NCI-H1105 treated with DMSO at 0.1 percent for 48 hours (cell line): ENCODE results near the gene TNFRSF19.
"Not testable (repeated sequence)": the region's sequence is repeated elsewhere in the genome, so short reads cannot be mapped to it uniquely, and the experiment has no call there.

ENCODE experiments used
- DNase-seq: peaks from one replicate; lab custom pipeline; 2025; lab: John Stamatoyannopoulos, UW

The TNFRSF19 gene, protein sequence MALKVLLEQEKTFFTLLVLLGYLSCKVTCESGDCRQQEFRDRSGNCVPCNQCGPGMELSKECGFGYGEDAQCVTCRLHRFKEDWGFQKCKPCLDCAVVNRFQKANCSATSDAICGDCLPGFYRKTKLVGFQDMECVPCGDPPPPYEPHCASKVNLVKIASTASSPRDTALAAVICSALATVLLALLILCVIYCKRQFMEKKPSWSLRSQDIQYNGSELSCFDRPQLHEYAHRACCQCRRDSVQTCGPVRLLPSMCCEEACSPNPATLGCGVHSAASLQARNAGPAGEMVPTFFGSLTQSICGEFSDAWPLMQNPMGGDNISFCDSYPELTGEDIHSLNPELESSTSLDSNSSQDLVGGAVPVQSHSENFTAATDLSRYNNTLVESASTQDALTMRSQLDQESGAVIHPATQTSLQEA

DNA sequence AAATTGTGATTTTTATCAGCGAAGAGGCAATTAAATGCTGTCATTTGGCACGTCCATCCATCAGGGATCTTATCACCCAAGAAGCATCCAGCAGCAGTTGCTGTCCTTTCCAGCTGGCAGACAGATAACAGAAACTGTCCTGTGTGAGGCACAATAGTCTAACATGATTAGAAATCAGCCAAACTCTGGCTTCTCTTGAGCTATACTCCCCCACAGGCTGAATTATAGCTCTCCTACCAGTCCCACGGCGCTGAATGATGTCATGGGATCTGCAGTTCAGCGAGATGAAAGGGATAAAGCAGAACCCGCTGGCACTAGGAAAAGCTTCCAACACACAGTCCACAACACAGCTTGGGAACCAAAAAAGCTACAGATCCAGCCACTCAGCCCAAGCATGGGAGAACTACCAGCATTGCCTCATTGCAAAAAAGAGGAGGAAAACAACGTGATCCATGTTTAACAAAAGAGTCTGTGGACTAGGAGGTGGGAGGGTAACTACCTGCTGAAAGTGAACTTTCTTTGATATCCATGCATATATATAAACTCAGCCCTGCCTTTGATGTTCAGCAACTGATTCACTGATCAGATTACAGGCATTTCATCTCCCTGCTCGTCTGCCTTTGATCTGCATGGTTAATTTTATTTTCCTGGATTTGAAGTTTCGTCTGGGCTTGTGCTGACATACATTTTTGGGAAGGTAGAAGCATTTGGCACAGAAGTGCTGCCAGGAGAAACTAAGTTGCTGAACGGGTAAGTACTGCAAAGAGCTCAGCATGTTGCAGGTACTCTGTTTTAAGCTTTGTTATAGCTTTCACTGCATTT lies at the start of gene TNFRSF19:
TSS of gene TNFRSF19 (plus strand) at position 314 of the 822 bp plus-strand sequence. CDS start 19,772 bp downstream, outside the sequence.
- peak; percentile 45 for DNase-seq

DNA sequence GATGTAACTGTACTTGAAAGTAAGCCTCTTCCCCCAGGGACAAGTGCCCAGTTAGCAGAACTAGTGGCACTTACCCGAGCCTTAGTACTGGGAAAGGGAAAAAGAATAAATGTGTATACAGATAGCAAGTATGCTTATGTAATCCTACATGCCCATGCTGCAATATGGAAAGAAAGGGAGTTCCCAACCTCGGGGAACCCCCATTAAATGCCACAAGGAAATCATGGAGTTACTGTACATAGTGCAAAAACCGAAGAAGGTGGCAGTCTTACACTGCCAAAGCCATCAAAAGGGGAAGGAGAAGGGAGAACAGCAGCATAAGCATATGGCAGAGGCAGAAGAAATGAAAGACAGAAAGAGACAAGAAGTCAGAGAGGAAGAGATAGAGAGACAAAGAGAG lies 40.3 kb upstream of the TNFRSF19 start:
- not testable (repeated sequence) for DNase-seq

DNA sequence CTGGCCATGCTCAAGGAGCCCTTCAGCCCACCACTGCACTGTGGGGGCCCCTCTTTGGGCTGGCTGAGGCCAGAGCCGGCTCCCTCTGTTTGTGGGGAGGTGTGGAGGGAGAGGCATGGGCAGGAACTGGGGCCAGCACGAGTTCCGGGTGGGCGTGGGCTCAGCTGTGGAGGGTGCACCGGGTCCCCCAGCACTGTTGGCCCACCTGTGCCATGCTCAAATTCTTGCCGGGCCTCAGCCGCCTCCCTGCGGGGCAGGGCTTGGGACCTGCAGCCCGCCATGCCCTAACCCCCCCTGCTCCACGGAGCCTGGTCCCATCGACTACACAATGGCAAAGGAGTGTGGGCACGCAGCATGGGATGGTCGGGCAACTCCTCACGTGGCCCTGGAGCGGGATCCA lies 38.8 kb upstream of the TNFRSF19 start:
- no peak for DNase-seq

DNA sequence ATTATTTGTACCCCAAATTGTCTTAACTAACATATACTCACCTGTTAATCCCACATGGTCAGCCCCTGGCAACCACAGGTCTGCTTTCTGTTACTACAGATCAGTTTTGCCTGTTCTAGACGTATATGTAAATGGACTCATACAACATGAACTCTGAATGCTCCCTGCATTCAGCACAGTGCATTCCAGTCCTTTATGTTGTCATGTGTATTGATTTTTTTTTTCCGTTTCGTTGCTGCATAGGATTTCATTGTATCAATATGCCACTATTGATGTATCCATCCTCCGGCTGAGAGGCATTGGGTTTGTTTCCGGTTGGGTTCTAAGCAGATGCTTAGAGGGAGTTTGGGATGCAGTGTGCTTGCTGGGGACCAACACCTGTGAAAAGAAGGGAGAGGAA lies 36.1 kb upstream of the TNFRSF19 start:
- DNase-seq, result no peak

DNA sequence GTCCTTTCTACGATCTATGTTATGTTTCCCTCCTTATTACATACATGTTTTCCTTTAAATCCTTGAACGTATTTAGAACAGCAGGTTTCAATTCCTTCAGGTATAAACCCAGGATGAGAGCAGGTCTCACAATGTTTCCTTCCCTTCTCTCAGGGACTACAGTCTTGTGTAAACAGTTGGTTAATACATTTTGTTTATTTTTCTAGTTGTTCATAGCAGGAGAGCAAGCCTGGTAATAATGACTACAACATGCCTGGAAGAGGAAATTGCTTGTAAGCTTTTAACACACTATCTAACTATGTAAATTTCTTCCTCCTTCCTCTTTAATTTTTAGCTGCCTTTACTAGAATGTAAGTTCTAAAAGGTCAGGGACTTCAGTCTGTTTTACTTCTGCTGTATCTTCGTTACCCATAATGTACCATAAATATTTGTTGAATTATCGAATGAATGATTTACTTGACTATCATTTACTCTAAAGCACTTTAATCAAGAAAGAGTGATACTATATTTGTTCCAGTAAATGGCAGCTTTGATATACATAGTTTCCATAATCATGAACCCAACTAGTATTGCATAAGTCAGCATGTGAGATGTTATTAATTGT lies 28.9 kb upstream of the TNFRSF19 start:
- no peak for DNase-seq

DNA sequence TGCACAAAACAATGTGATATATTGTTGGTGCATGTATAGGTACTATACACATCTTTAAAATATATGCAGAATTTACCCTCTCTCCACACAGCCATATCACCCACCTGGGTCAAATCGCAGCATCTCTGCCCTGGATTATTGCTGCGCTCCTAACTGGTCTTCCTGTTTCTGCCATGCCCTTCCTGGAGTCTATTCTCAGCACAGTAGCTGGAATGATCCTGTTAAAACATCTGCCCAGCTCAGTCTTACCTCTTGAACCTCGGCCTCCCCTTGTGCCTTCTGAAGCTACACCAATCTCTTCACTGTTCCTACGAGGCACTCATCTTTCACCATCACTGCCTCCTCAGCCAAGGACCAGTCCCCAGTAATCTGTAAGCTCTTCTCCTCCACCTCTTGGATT lies 25.5 kb upstream of the TNFRSF19 start:
- no peak for DNase-seq

DNA sequence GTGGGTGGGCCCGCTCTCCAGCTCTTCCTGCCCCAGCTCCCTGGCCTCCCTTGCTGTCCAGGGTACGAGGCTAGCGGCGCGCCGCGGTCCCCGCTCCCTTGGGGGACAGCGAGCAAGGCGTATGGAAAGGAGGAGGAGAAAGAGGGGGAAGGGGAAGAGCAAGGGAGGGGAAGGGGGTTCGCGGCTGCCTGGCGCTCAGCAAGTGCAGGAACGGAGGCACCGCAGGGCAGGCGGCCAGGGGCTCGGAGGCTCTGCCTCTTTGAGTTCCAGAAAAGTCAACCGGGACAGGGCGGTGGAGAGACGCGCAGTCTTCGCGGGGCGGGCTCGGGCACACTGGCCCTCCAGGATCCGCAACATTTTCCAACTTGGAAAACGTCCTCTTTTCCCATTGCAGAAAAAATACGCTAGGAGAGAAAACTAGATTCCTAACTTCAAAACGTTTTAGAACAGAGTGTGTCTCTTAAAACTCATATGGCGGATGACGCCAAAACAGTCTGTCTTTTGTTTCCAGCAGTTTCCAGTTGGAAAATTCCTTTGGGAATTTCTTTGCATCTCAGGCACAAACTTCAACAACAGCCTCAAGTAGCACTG lies 23.1 kb upstream of the TNFRSF19 start:
- DNase-seq, result no peak

DNA sequence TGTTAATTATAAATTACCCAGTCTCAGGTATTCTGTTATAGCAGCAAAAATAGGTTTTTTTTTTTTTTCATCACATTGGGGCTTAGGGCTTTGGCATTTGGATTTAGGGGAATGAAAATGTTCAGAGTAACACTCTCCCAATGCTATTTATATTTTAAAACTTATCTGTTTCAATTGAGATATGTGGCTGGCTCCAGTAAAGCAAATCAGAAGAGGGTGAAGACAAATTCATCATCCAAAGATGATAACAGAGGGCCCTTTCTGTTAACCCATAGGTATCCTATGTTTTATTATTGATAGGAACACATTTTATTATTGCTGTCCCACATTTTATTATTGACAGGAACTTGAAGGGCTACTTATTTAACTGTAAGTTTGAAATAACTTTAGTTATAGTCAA lies 20.5 kb upstream of the TNFRSF19 start:
- DNase-seq, result no peak

DNA sequence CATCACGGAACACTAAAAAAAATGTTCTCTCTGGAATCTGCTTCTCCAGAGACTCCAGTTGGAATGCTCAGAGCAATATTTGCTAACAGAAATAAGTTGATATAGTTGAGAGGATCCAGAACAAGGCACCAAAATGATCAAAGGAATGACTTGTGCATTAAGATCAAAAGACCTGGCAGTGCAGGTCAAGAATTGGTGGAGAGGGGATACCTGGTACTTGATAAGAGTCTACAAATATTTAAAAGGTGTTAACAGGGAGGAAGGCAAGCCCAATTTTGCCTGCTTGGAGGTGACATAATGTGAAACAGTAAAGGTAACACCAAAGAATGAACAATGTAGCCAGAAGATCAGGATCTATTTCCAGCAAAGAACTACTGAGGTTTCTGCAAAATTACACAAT lies 20.0 kb upstream of the TNFRSF19 start:
- DNase-seq, result no peak

DNA sequence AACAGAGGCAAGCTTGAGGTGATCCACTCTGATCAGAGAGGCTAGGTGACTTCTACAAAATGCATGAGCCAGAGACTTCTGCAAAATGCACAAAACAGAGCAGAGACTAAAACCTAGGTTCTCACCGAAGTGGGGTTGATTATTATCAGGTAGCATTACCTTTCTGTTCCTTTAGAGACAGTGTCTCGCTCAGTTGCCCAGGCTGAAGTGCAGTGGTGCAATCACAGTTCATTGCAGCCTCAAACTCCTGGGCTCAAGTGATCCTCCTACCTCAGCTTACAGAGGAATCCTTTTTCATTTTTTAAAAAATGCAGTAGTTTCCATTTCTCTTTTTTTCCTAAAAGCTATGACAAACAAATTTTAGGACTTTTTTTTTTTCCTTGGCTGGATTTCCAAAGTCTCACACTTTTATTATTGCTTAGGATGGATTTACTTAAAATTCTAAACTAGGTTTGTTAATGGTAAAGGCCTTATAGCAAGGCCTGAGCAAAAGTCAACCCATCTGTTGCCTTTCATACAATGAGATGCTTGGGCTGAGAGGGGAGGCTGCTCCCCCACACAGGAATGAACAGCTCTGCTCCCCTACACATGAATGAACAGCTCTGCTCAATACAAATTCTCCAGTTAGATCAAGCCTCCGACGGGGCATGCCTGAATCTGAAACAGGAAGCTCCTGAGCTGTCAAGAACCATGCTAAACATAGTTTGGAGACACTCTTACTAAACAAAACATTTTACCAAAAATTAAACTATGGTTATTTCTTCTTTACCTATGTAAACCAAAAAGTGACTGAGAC lies 18.8 kb upstream of the TNFRSF19 start:
- DNase-seq, result no peak

DNA sequence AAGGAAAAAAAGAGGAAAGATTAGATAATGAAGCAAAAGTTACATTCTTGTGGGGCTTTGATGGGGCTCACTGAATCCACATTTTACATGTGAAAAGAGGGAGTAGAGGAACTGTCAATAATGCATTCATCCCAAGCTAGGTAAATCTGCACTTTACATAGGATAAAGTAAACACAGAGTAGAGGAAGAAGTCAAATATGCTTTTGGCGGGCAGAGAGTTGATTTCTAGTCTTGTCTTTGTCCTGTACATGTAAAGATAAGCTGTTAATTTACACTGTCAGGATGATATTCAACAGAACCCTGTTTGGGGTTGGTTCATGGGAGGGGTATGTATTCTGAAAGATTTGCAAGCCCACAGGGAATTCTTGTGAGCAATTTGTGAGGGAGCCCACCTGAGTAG lies 18.0 kb upstream of the TNFRSF19 start:
- DNase-seq, result no peak

DNA sequence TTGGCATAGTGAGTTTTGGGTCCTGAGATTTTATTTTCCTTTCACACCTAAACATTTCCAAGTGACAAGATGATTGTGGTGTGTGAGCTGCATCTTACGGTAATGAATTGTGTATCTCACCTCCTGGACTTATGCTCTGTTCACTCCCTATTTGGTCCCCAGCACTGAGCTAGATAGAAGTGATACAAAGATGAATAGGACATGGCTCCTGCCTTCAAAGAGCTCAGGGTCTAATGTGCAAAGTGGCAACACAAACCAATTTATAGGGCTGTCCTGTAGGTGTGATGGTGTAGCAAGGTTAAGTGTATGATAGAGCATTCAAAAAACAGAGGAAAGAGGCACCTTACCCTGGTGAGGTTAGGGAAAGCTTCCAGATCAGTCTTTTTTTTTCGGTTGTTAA lies 17.6 kb upstream of the TNFRSF19 start:
- no peak for DNase-seq

DNA sequence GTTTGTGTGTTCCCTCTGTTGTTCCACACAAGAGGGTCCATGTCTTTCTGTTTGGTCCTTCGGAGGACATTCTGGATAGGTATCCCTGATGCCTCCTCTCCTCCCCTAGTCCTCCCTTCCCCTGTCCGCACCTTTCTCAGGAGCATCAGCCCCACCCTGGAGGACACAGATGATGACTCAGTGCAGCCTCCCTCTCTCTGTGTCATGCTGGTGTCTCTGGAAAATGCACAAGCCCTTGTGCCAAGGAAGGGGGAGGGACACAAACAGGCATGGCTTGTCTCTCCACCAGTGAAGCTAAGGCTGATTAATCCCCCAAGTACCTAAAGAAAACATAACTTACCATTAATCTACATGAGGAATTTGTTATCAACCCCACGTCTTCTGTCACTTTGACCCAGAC lies 16.2 kb upstream of the TNFRSF19 start:
- DNase-seq, result no peak

DNA sequence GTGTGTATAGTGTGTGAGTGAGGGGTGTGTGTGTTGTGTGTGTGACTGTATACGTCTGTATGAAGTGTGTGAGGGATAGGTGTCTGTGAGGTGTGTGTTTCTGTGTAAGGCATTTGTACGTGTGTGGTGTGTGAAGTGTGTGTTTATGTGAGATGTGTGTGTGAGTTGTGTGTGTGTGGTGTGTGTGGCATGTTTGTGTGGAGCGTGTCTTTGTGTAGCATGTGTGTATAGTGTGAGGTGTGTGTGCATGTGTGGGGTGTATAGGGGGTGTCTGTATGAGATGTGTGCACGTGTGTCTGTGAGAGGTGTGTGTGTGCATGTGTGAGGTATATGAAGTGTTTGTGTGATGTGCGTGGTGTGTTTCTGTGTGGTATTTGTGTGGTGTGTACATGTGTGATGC lies 13.2 kb upstream of the TNFRSF19 start:
- DNase-seq, result no peak

DNA sequence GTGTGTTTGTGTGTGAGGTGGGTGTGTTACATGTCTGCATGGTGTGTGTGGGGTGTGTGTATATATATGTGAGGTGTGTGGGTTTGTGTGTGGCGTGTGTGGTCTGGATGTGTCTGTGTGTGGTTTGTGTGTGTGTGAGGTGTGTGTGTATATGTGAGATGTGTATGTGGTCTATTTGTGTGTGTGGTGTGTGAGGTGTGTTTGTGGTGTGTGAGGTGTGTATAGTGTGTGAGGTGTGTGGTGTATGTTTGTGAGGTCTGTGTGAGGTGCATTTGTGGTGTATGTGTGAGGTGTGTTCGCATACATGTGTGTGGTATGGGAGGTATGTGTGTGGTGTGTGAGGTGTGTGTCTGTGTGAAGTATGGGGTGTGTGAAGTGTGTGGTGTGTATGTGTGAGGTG lies 12.5 kb upstream of the TNFRSF19 start:
- no peak for DNase-seq

DNA sequence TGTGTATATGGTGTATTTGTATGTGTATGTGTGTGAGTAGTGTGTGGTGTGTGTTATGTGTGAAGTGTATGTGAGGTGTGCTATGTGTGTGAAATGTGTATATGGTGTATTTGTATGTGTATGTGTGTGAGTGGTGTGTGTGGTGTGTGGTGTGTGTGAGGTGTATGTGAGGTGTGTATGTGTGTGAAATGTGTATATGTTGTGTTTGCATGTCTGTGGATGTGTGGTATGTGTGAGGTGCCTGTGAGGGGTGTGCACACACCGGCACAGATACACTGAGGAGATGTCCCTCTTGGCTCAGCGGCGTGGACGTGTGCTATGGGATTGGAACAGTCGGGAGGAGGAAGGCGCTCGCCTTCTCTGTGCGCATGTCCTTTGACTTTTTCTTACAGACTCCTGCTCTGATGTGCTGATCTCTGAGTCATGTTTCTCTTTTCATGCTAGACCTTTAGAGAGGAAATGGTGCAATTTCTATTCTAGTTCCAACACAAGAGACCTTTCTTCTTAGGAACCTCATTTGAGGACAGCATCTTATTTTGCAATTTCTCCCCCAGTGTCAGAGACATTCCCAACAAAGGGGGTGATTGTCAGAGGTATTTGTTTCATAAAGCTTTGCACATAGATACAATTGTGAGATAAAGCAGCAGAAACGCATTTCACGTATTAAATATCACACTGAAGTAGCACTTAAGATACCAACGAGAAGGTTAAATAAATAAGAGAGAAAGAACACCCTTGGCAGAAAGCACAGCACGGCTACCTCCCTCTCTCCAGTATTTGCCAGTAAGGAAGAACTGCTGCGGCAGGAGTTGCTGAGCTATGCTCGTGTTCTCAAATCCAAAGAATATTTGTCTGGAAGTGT lies 11.3 kb upstream of the TNFRSF19 start:
- DNase-seq, result peak; percentile 58

DNA sequence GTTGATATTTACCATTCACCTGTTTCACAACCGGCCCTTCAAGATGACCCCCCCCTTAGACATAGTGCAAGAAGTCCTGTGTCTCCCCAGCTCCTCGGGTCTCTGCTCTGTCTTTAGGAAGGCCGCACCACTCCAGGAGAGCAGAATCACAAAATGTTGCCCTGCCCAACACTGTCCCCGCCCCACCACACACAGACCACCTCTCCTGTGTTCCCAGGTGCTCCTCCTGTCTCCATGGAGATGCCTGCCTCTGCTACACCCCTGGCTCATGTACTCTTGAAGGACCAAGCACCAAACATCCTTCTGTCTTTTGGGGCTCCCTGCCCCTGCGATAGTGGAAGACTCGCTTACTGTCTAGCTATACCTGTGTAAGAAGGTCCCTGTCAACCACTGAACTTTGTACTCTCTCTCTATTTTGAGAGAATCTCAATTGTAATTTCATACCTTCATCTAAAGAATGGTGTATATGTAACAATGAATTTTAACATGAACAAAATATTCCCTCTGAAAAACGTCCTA lies 9.6 kb upstream of the TNFRSF19 start:
- DNase-seq, result no peak

DNA sequence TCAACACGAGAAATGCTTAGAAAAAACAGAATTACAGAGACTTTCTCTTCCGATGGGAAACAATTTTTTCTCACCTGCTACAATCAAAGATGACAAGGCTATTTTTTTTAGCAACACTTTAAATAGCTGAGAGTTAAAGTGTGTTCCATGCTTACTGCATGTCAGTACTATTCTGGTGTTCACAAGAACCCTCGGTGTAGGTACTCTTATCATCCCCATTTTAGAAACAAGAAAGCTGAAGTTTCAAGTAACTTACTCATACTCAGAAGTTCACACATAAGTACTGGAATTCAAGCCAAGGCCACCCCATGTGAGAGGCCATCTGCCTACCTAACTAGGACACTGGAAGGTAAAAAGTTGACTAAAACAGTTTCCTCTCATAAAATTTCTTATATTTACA lies 9.0 kb upstream of the TNFRSF19 start:
- DNase-seq, result no peak

DNA sequence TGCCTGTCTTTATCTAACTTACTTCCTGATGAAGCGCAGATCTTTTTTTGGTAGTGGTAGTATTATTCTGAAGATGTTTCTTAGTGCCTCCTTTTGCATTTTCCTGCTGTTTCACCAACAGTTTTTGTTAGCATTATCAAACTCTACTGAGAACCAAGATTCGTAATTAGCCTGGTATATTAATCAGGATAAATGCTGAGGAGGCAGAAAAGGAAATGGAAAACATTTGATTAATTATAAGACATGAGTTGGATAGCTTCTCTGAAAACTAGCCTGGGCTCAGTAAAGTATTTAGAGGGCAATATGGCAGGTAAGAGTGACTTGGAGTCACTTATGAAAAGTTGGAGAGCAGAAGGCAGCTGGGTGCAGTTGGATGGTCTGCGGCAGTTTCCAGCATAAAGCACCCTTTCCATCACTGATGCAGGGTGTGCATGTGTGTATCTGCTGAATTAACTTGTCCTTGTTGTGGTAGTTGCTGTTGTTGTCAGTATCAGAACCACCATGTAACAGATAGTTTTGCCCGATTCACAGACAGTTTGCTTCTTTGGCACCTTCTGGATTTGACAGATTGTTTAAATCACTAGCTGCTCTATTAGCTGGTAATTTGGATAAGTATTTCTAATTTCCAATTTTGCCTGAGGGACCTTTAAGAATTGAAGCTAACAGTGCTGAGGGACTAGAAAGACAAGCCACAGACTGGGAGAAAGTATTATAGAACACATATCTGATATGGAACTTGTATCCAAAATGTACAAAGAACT lies 6.9 kb upstream of the TNFRSF19 start:
- DNase-seq, result no peak
